ENCODE data around the gene TIMM13. TPM values are rescaled to one million over a fixed set of nuclear protein-coding genes. Genes with fewer than 3 reads are reported as not detected.

TIMM13 gene
- total and polyA plus RNA-seq, 11 donors = 27.4 to 98.5 (median 65.9) TPM

GRCh38 chr19:2449019-2449418 lies 21.6 kb upstream of the TIMM13 start:
- Histone ChIP-seq H3K27me3 (no peaks in the 10 kb centered on the region), H3K4me1 (peaks cover 0 to 7% (median 0%) of the 10 kb centered on the region in 12 donors), H3K36me3 (peaks cover 0 to 19% (median 0%) of the 10 kb centered on the region in 9 donors), H3K27ac (no peak overlapping the region), H3K4me3 (no peak overlapping the region), H3K9me3 (no peaks in the 10 kb centered on the region)
- TF ChIP-seq, protein P1, sequence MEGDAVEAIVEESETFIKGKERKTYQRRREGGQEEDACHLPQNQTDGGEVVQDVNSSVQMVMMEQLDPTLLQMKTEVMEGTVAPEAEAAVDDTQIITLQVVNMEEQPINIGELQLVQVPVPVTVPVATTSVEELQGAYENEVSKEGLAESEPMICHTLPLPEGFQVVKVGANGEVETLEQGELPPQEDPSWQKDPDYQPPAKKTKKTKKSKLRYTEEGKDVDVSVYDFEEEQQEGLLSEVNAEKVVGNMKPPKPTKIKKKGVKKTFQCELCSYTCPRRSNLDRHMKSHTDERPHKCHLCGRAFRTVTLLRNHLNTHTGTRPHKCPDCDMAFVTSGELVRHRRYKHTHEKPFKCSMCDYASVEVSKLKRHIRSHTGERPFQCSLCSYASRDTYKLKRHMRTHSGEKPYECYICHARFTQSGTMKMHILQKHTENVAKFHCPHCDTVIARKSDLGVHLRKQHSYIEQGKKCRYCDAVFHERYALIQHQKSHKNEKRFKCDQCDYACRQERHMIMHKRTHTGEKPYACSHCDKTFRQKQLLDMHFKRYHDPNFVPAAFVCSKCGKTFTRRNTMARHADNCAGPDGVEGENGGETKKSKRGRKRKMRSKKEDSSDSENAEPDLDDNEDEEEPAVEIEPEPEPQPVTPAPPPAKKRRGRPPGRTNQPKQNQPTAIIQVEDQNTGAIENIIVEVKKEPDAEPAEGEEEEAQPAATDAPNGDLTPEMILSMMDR (IDR thresholded peaks at IDR 0.05) = no peak
- no peak for TF ChIP-seq POLR2A (IDR thresholded peaks at IDR 0.05)
- ATAC-seq (no peak), DNase-seq (no peak)
- intact Hi-C loops (cut with DNase I) = no loop called here
- WGBS, 4 donors = 96 to 99% (median 97%) methylated on average over 11 of the region's 11 CpGs

DNA sequence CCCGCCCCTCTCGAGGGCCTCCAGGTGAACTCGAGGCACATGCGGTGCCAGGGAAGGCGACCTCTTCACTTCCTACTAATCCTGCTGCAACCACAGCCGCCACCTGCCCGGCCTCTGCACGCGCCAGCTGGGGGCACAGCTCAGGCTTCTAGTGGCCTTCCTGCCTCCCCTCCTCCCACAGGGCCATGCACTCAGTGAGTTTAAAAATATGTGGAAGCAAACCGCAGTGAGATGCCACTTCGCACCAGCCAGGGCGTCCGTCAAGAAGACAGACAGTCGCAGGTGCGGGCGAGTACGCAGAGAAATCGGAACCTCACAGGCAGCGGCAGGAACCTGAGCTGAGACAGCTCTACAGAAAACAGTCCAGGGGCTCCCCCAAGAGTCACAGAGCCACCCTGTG lies 19.0 kb upstream of the TIMM13 start:
- peaks cover 0 to 43% (median 2%) of the 10 kb centered on the region in 9 donors for H3K36me3 ChIP-seq
- no peaks in the 10 kb centered on the region for H3K27me3 ChIP-seq
- DNase-seq (peak in 1 of 5 donors; percentile 59), ATAC-seq (no peak)
- peaks cover 0 to 7% (median 0%) of the 10 kb centered on the region in 12 donors for H3K4me1 ChIP-seq
- H3K4me3 ChIP-seq = no peak overlapping the region
- WGBS, 4 donors = 56 to 91% (median 83%) methylated on average over 13 to 19 of the region's 19 CpGs
- TF ChIP-seq, protein P1 (IDR thresholded peaks at IDR 0.05) = no peak
- intact Hi-C loops (cut with DNase I) = no loop called here
- H3K9me3 ChIP-seq = no peaks in the 10 kb centered on the region
- no peak overlapping the region for H3K27ac ChIP-seq

- peaks cover 0 to 46% (median 0%) of the 10 kb centered on the region in 9 donors for H3K36me3 ChIP-seq
Measured at GRCh38 chr19:2444251-2445002, 17.0 kb upstream of the TIMM13 start.

GRCh38 chr19:2443785-2444182 lies 16.4 kb upstream of the TIMM13 start:
- Histone ChIP-seq H3K4me3 (no peak overlapping the region), H3K27ac (no peak overlapping the region), H3K9me3 (no peaks in the 10 kb centered on the region), H3K4me1 (peaks cover 0 to 7% (median 0%) of the 10 kb centered on the region in 12 donors), H3K27me3 (no peaks in the 10 kb centered on the region), H3K36me3 (peaks cover 0 to 47% (median 0%) of the 10 kb centered on the region in 9 donors)
- intact Hi-C loops (cut with DNase I) = no loop called here
- ATAC-seq (no peak), DNase-seq (peak in 1 of 5 donors; percentile 36)
- no peak for TF ChIP-seq POLR2A (IDR thresholded peaks at IDR 0.05)
- TF ChIP-seq, protein P1 (IDR thresholded peaks at IDR 0.05) = no peak
- WGBS, 4 donors = 90 to 94% (median 91%) methylated on average over 16 to 17 of the region's 17 CpGs

More at GRCh38 chr19:2444251-2445002, 17.0 kb upstream of the TIMM13 start:
- Histone ChIP-seq H3K27me3 (no peaks in the 10 kb centered on the region), H3K9me3 (no peaks in the 10 kb centered on the region), H3K27ac (no peak overlapping the region), H3K4me3 (no peak overlapping the region), H3K4me1 (peaks cover 0 to 7% (median 0%) of the 10 kb centered on the region in 12 donors)
- 91 to 95% (median 94%) methylated on average over 28 to 34 of the region's 34 CpGs for WGBS, 4 donors
- ATAC-seq (no peak), DNase-seq (no peak)
- no peak for TF ChIP-seq POLR2A (IDR thresholded peaks at IDR 0.05)
- TF ChIP-seq, protein P1 (IDR thresholded peaks at IDR 0.05) = no peak
- intact Hi-C loops (cut with DNase I) = no loop called here

All from heart left ventricle (tissue), 16 donors.